Measurements from ENCODE around the gene LHFPL2.

The LHFPL2 gene

GRCh38 chr5:78565395-78565794 lies 83.2 kb downstream of the LHFPL2 start:
- Histone ChIP-seq H3K4me3 (no peak overlapping the region), H3K9ac (no peak overlapping the region), H3K4me1 (no peaks in the 10 kb centered on the region), H3K4me2 (no peak overlapping the region), H3K27me3 (no peaks in the 10 kb centered on the region), H4K20me1 (no peaks in the 10 kb centered on the region), H3K36me3 (no peaks in the 10 kb centered on the region), H3K9me3 (no peaks in the 10 kb centered on the region), H3K27ac (no peak overlapping the region)
- TF ChIP-seq Cebpa-rat (IDR thresholded peaks at IDR 0.05) = no peak

- no peak overlapping the region for H3K9ac ChIP-seq
- H3K4me3 ChIP-seq = no peak overlapping the region
- H3K4me1 ChIP-seq = no peaks in the 10 kb centered on the region
- H3K27me3 ChIP-seq = no peaks in the 10 kb centered on the region
- no peaks in the 10 kb centered on the region for H3K36me3 ChIP-seq
- H3K27ac ChIP-seq = no peak overlapping the region
- TF ChIP-seq Cebpa-rat (IDR thresholded peaks at IDR 0.05) = no peak
- H4K20me1 ChIP-seq = no peaks in the 10 kb centered on the region
- H3K4me2 ChIP-seq = no peak overlapping the region
- no peaks in the 10 kb centered on the region for H3K9me3 ChIP-seq
Observed at GRCh38 chr5:78563621-78564020, 85.0 kb downstream of the LHFPL2 start.

DNA sequence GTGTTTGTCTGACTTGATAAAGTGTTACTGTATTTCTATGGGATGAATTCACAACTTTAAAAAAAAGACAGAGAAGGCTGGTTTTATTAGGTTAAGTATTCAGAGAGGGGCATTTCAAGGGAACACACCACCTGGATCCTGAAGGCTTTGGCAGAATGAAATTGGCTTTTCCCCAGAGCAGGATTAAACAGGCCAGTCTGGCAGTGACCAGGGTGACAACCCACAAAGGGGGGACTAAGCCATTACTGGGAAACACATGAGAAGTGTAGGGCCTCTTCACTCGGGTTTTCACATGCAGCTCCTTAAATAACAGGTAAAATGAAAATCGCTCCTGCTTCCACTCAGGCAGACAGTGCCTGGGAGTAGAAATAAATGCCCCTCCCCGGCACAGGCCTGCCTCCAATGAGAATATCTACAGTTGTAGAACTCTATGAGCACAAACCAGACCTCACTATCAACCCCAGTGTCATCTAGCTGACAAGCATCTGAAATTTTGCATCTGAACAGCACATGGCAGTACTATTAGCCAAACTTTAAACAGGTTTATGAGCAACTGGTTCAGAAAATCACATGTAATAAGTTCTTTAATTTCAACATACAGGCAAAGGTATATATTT lies 85.8 kb downstream of the LHFPL2 start:
- Histone ChIP-seq H3K4me1 (no peaks in the 10 kb centered on the region), H3K4me3 (no peak overlapping the region), H3K27ac (no peak overlapping the region), H3K9me3 (no peaks in the 10 kb centered on the region), H3K9ac (no peak overlapping the region), H3K36me3 (no peaks in the 10 kb centered on the region), H4K20me1 (no peaks in the 10 kb centered on the region), H3K27me3 (no peaks in the 10 kb centered on the region), H3K4me2 (no peak overlapping the region)
- TF ChIP-seq Cebpa-rat (IDR thresholded peaks at IDR 0.05) = no peak

- Histone ChIP-seq H3K4me1 (no peaks in the 10 kb centered on the region), H3K9ac (no peak overlapping the region), H3K27ac (no peak overlapping the region), H3K4me3 (no peak overlapping the region), H3K36me3 (no peaks in the 10 kb centered on the region), H3K4me2 (no peak overlapping the region), H3K27me3 (no peaks in the 10 kb centered on the region), H4K20me1 (no peaks in the 10 kb centered on the region), H3K9me3 (no peaks in the 10 kb centered on the region)
- TF ChIP-seq Cebpa-rat (IDR thresholded peaks at IDR 0.05) = no peak
Observed at GRCh38 chr5:78562001-78562400, 86.6 kb downstream of the LHFPL2 start.

- Histone ChIP-seq H3K9me3 (no peaks in the 10 kb centered on the region), H3K4me1 (no peaks in the 10 kb centered on the region), H3K4me3 (no peak overlapping the region), H3K27me3 (no peaks in the 10 kb centered on the region), H4K20me1 (no peaks in the 10 kb centered on the region), H3K27ac (no peak overlapping the region), H3K36me3 (no peaks in the 10 kb centered on the region), H3K4me2 (no peak overlapping the region), H3K9ac (no peak overlapping the region)
- TF ChIP-seq Cebpa-rat (IDR thresholded peaks at IDR 0.05) = no peak
Observed at GRCh38 chr5:78561261-78561660, 87.3 kb downstream of the LHFPL2 start.

DNA sequence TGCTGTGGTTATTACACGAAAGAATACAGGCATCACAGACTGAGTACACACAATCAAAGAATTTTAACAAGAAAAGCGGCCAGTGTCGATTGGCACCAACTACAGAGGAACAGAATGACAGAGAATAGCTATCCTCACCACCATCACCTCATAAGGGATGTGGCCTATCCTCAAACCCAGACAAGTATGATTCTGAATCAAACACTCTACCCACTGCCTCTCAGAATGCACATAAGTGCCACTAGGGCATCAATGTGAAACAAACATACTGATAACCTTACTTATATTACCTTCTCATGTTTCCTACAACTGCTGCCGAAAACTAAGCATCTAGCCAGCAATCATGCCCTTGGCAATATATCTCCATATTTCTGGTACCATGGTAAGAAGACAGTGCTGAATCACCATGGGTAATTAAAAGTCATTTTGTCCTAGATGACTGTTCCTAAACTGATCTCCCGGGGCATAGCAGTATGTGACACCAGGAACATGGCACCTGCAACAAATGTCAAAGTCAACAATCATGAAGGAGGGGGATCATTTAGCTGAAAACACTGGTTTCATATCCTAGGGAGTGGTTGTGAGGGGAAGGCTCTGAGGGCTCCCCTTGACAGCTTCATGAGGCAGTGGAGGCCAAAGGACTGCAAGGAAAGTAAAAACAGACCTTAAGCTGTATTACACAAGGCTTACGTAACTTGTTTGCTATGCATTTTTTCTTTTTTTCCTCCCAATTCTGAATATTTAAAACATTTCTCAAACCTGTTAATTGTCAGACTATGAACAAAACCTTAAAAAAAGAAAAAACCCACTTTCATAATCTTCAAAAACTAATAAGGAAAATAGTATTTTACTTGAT lies 88.3 kb downstream of the LHFPL2 start:
- Histone ChIP-seq H3K9ac (no peak overlapping the region), H3K36me3 (no peaks in the 10 kb centered on the region), H3K9me3 (no peaks in the 10 kb centered on the region), H3K4me3 (no peak overlapping the region), H3K4me1 (no peaks in the 10 kb centered on the region), H4K20me1 (no peaks in the 10 kb centered on the region), H3K4me2 (no peak overlapping the region), H3K27ac (no peak overlapping the region), H3K27me3 (no peaks in the 10 kb centered on the region)
- no peak for TF ChIP-seq Cebpa-rat (IDR thresholded peaks at IDR 0.05)

DNA sequence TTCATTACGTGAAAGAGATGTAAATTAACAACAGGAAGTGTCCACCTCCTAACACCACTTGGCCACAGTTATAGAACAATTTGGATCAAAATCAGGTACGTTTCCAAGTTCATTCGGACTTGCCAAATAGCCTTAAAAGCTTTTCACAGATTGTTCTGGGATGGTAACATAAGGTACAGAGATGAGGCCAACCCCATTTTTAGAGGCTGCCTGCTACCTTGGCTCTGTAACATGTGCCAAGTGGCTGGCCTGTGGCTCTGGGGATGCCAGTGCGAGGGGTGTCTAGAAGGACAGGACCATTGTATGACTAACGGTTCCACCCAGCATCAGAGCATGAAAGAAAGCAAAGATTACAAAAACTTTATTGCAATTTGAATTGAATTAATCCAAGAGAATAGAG lies 91.0 kb downstream of the LHFPL2 start:
- Histone ChIP-seq H3K36me3 (no peaks in the 10 kb centered on the region), H3K27ac (no peak overlapping the region), H3K9ac (no peak overlapping the region), H3K4me3 (no peak overlapping the region), H3K4me1 (no peaks in the 10 kb centered on the region), H4K20me1 (no peaks in the 10 kb centered on the region), H3K4me2 (no peak overlapping the region), H3K27me3 (no peaks in the 10 kb centered on the region), H3K9me3 (no peaks in the 10 kb centered on the region)
- TF ChIP-seq Cebpa-rat (IDR thresholded peaks at IDR 0.05) = no peak

- H3K4me2 ChIP-seq = no peak overlapping the region
- H4K20me1 ChIP-seq = no peaks in the 10 kb centered on the region
- no peaks in the 10 kb centered on the region for H3K9me3 ChIP-seq
- no peak overlapping the region for H3K27ac ChIP-seq
- no peaks in the 10 kb centered on the region for H3K4me1 ChIP-seq
- no peaks in the 10 kb centered on the region for H3K36me3 ChIP-seq
- H3K9ac ChIP-seq = no peak overlapping the region
- no peaks in the 10 kb centered on the region for H3K27me3 ChIP-seq
- H3K4me3 ChIP-seq = no peak overlapping the region
- TF ChIP-seq Cebpa-rat (IDR thresholded peaks at IDR 0.05) = no peak
Observed at GRCh38 chr5:78555870-78556269, 92.7 kb downstream of the LHFPL2 start.

GRCh38 chr5:78554670-78555069 lies 93.9 kb downstream of the LHFPL2 start:
- Histone ChIP-seq H3K9ac (no peak overlapping the region), H3K9me3 (no peaks in the 10 kb centered on the region; the same call in 1 of the 2 replicates), H3K4me2 (no peak overlapping the region)

DNA sequence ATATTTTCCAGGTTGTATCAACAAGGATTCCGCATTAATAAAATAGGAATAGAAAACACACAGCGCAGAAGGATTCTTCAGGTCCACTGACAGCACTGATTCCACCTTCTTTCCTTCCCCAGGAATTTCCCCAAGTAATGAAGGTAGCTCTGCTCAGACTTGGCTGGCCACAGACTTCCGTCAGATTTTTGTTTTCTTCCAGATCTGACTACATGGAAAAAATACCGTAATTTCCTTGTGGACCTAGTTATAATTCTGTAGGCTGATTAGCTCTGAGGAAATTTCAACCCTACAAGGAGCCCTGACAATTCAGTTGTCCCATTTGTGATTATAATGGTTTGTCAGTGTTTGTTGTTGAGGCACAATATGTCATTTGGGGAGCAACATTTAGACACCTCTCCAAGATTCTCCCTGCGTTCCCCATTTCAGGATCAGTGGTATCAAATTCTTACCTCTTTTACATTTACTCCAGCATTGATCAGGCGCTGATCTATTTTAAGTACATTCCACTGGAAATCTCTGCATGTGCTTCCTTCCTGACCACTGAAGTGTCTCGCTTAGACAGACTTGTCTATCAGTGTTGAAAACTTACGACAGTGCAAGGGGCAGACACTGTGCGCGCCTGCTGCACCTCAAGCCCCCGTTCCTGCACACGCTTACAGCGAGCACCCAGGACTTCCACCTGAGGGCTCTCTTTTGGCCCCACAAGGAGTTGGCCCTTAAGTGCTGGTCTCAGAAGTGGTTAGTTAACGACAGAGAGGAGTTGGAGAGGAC lies 94.8 kb downstream of the LHFPL2 start:
- Histone ChIP-seq H3K27me3 (no peaks in the 10 kb centered on the region), H3K36me3 (no peaks in the 10 kb centered on the region), H4K20me1 (no peaks in the 10 kb centered on the region), H3K9me3 (no peaks in the 10 kb centered on the region; the same call in 1 of the 2 replicates), H3K4me2 (no peak overlapping the region), H3K9ac (no peak overlapping the region), H3K4me3 (no peak overlapping the region), H3K27ac (no peak overlapping the region), H3K4me1 (no peaks in the 10 kb centered on the region)
- no peak for TF ChIP-seq Cebpa-rat (IDR thresholded peaks at IDR 0.05)

More at GRCh38 chr5:78554670-78555069, 93.9 kb downstream of the LHFPL2 start:
- Histone ChIP-seq H3K27ac (no peak overlapping the region), H3K36me3 (no peaks in the 10 kb centered on the region), H3K4me3 (no peak overlapping the region), H3K27me3 (no peaks in the 10 kb centered on the region), H3K4me1 (no peaks in the 10 kb centered on the region), H4K20me1 (no peaks in the 10 kb centered on the region)
- no peak for TF ChIP-seq Cebpa-rat (IDR thresholded peaks at IDR 0.05)

Measured in BLaER1 (cell line).